ENCODE measurements around the gene PTPRT. TPM values are rescaled to one million over a fixed set of nuclear protein-coding genes. Genes with fewer than 3 reads are reported as not detected.
"Not testable (repeated sequence)": the region's sequence is repeated elsewhere in the genome, so short reads cannot be mapped to it uniquely, and the experiment has no call there.

PTPRT gene
- total RNA-seq, 4 donors from 2014 or later: under 0.01 to 2.1 TPM; not detected in 2

DNA sequence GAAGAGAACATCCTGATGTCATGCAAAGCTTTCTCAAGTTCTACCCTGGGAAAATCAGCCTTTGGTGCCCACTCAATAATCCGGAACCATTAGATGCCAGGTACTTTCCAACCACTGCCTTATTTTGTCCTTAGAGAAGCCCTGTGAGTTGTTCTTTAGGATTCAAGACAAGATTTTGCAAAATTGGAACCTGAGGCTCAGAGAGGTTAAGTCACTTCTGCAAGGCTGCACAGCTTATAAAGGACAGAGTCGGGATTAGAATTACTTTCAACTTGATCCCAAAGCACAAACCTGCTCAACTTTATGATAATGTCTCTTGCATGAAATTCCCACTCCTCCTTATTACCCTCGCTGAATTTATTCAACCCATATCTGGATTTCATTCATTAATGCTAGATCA lies 287.2 kb downstream of the PTPRT start:
- no peaks in the 10 kb centered on the region for H3K27me3 ChIP-seq
- no peak overlapping the region for H3K4me3 ChIP-seq
- H3K9me3 ChIP-seq: no peaks in the 10 kb centered on the region
- no peaks in the 10 kb centered on the region for H3K36me3 ChIP-seq
- no peaks in the 10 kb centered on the region for H3K4me1 ChIP-seq
- no peak for DNase-seq
- no peak overlapping the region for H3K27ac ChIP-seq
- TF ChIP-seq POLR2A (IDR thresholded peaks at IDR 0.05): no peak
- TF ChIP-seq, protein P1, sequence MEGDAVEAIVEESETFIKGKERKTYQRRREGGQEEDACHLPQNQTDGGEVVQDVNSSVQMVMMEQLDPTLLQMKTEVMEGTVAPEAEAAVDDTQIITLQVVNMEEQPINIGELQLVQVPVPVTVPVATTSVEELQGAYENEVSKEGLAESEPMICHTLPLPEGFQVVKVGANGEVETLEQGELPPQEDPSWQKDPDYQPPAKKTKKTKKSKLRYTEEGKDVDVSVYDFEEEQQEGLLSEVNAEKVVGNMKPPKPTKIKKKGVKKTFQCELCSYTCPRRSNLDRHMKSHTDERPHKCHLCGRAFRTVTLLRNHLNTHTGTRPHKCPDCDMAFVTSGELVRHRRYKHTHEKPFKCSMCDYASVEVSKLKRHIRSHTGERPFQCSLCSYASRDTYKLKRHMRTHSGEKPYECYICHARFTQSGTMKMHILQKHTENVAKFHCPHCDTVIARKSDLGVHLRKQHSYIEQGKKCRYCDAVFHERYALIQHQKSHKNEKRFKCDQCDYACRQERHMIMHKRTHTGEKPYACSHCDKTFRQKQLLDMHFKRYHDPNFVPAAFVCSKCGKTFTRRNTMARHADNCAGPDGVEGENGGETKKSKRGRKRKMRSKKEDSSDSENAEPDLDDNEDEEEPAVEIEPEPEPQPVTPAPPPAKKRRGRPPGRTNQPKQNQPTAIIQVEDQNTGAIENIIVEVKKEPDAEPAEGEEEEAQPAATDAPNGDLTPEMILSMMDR (IDR thresholded peaks at IDR 0.05): no peak
- intact Hi-C loops (cut with DNase I; ENCODE audit: low total_unique reads): no loop called here

DNA sequence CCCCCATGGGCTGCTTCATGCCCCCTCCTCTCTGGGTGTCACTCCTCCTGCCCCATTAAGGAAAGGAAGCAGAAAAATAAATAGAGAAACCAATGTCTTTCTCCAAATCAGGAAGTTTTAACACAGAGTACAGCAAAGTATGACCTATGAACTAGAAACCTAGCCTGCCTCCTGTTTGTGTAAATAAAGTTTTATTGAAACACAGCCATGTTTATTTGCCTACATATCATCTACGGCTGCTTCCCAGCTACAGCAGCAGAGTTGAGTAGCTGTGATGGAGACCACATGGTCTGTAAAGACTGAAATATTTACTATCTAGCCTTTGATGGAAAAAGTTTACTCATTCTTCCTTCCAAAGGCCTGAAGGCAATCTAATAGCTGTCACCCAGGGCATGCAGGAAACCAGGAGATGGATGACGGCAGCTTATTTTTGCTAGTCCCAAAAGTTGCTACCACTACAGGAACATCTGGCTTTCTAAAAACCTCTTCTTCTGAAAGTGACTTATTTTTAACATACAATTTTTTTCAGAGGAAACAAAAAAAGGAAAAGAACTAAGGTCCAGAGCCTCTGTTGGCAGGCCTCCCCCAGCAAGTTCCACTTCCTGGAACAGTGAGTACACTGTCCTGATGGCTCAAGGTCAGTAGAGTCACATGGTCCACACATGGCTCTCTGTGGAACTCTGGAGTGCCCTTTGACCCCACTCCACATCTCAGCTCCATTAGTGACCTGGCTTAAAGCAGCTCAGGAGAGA lies 287.8 kb downstream of the PTPRT start:
- Histone ChIP-seq H3K9me3 (no peaks in the 10 kb centered on the region), H3K27me3 (no peaks in the 10 kb centered on the region), H3K4me1 (no peaks in the 10 kb centered on the region), H3K36me3 (no peaks in the 10 kb centered on the region), H3K4me3 (no peak overlapping the region), H3K27ac (no peak overlapping the region)
- intact Hi-C loops (cut with DNase I; ENCODE audit: low total_unique reads): no loop called here
- TF ChIP-seq POLR2A (IDR thresholded peaks at IDR 0.05): no peak
- TF ChIP-seq, protein P1 (IDR thresholded peaks at IDR 0.05): no peak
- no peak for DNase-seq

DNA sequence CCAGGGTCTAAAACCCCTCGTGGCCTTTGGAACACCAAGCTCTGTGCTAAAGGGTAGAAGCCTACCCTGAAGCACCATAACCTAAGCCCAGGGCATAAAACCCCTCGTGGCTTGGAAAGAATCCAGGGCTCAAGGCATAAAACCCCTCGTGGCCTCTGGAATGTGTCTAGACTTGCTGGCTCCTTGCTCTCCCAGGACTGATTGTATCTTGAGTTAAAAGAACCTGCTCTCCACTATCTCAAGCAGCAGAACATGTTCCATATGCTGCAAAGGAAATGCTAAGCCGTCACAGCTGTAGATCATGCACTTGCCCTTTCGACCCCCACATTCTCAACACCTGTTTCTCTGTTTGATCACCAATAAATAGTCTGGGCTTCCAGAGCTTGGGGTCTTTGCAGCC lies 288.9 kb downstream of the PTPRT start:
- H3K9me3 ChIP-seq; DNase-seq; H3K27me3 ChIP-seq; H3K27ac ChIP-seq; H3K4me3 ChIP-seq; H3K36me3 ChIP-seq; H3K4me1 ChIP-seq; intact Hi-C loops (cut with DNase I; ENCODE audit: low total_unique reads): not testable (repeated sequence)

DNA sequence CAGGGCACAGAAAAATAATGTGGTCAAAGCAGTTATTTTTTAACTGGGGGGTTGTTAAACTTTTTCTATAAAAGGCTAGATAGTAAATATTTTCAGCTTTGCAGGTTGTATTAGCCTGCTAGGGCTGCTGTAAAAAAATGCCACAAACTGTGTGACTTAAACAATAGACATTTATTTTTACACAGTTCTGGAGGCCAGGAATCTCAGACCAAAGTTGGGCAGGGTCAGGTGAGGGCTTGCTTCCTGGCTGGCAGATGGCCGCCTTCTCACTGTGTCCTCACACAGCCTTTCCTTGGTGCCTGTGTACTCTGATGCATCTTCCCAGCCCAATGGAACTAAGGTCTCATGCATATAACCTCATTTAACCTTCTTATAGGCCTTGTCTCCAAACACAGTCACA lies 294.7 kb downstream of the PTPRT start:
- TF ChIP-seq, protein P1 (IDR thresholded peaks at IDR 0.05): no peak
- TF ChIP-seq POLR2A (IDR thresholded peaks at IDR 0.05): no peak
- H3K27ac ChIP-seq: no peak overlapping the region
- no peak overlapping the region for H3K4me3 ChIP-seq
- DNase-seq: no peak
- H3K9me3 ChIP-seq: no peaks in the 10 kb centered on the region
- H3K4me1 ChIP-seq: no peaks in the 10 kb centered on the region
- no peaks in the 10 kb centered on the region for H3K36me3 ChIP-seq
- intact Hi-C loops (cut with DNase I; ENCODE audit: low total_unique reads): no loop called here
- H3K27me3 ChIP-seq: no peaks in the 10 kb centered on the region

DNA sequence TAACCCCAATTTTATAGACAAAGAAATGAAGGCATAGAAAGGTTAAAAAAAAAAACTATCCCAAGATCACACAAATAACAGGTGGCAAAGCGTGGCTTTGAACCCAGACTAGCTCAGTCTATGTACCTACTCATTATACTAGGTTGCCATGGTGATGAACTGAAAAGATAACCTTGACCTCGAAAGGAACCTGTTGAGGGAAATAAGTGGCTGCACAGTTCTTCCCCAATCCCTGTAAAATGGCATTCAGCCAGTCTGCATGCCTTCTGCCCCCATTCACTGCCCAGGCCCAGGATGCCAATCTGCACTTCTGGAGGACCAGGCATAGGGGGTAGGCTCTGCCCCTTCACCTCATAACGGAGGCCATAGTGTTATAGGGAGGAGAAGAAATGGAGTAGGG lies 295.2 kb downstream of the PTPRT start:
- H3K36me3 ChIP-seq: no peaks in the 10 kb centered on the region
- no peaks in the 10 kb centered on the region for H3K4me1 ChIP-seq
- no peak for TF ChIP-seq POLR2A (IDR thresholded peaks at IDR 0.05)
- TF ChIP-seq, protein P1 (IDR thresholded peaks at IDR 0.05): no peak
- DNase-seq: no peak
- H3K27me3 ChIP-seq: no peaks in the 10 kb centered on the region
- H3K27ac ChIP-seq: no peak overlapping the region
- no peaks in the 10 kb centered on the region for H3K9me3 ChIP-seq
- H3K4me3 ChIP-seq: no peak overlapping the region
- intact Hi-C loops (cut with DNase I; ENCODE audit: low total_unique reads): no loop called here

Data from uterus (tissue), 4 donors.